GOT3 (cell line): Measurements from ENCODE around the gene PTCRA.
A peak's percentile ranks its signal among the peaks of the same experiment; 100 is the strongest.
"Not testable (repeated sequence)": the region's sequence is repeated elsewhere in the genome, so short reads cannot be mapped to it uniquely, and the experiment has no call there.

Experiments used
- DNase-seq: peaks from one replicate; lab custom pipeline; 2025; ENCODE audit warnings: mixed read lengths; lab: John Stamatoyannopoulos, UW

PTCRA gene

GRCh38 chr6:42915732-42916131 lies at the start of gene PTCRA:
TSS of gene PTCRA (plus strand) at chr6:42916053. CDS start at chr6:42916070, 17 bp downstream.
- DNase-seq = no peak

GRCh38 chr6:42870145-42870936 lies 45.5 kb upstream of the PTCRA start:
- no peak for DNase-seq

- DNase-seq = no peak
Observed at GRCh38 chr6:42871711-42872110, 44.1 kb upstream of the PTCRA start.

GRCh38 chr6:42873313-42873712 lies 42.5 kb upstream of the PTCRA start:
- DNase-seq = no peak

- DNase-seq = no peak
Observed at GRCh38 chr6:42877695-42878094, 38.2 kb upstream of the PTCRA start.

GRCh38 chr6:42879372-42880239 lies 36.2 kb upstream of the PTCRA start, which contains the start of gene RPL7L1:
TSS of gene RPL7L1 (plus strand) at chr6:42879616. CDS start at chr6:42879911, 295 bp downstream.
- DNase-seq = peak; percentile 60

- DNase-seq = not testable (repeated sequence)
Observed at GRCh38 chr6:42880240-42880817, 35.5 kb upstream of the PTCRA start.

- DNase-seq = not testable (repeated sequence)
Observed at GRCh38 chr6:42880871-42881270, 35.0 kb upstream of the PTCRA start.

- DNase-seq = no peak
Observed at GRCh38 chr6:42885702-42886101, 30.2 kb upstream of the PTCRA start.

- DNase-seq = not testable (repeated sequence)
Observed at GRCh38 chr6:42888201-42888600, 27.7 kb upstream of the PTCRA start.

- no peak for DNase-seq
Observed at GRCh38 chr6:42889815-42890214, 26.0 kb upstream of the PTCRA start.

- DNase-seq = peak; percentile 78
Observed at GRCh38 chr6:42890311-42891198, 25.3 kb upstream of the PTCRA start.

- DNase-seq = no peak
Observed at GRCh38 chr6:42891199-42891722, 24.6 kb upstream of the PTCRA start.

GRCh38 chr6:42894041-42894828 lies 21.6 kb upstream of the PTCRA start:
- DNase-seq = not testable (repeated sequence)

GRCh38 chr6:42896178-42896719 lies 19.6 kb upstream of the PTCRA start:
- no peak for DNase-seq

GRCh38 chr6:42898891-42899361 lies 16.9 kb upstream of the PTCRA start:
- DNase-seq = peak; percentile 31

- DNase-seq = no peak
Observed at GRCh38 chr6:42899871-42900270, 16.0 kb upstream of the PTCRA start.

- DNase-seq = peak; percentile 19
Observed at GRCh38 chr6:42901538-42901957, 14.3 kb upstream of the PTCRA start.

GRCh38 chr6:42902429-42903263 lies 13.2 kb upstream of the PTCRA start:
- not testable (repeated sequence) for DNase-seq
